ENCODE data around the gene EFCAB9.
"Not testable (repeated sequence)": the region's sequence is repeated elsewhere in the genome, so short reads cannot be mapped to it uniquely, and the experiment has no call there.

The EFCAB9 gene

GRCh38 chr5:172188033-172188892, 5.7 kb upstream of the EFCAB9 start, which contains the start of gene STK10:
Gene STK10, minus strand, starts transcription at chr5:172188224. Its CDS starts 182 bp downstream, at chr5:172188042.
- DNase-seq (ENCODE audit: low read depth in 2 of 2) = peak; percentile 81 to 82

GRCh38 chr5:172188893-172189692, 4.9 kb upstream of the EFCAB9 start:
- no peak for DNase-seq (ENCODE audit: low read depth in 2 of 2)

- no peak for DNase-seq (ENCODE audit: low read depth in 2 of 2)
Observed at GRCh38 chr5:172189693-172190296, 4.2 kb upstream of the EFCAB9 start.

- DNase-seq (ENCODE audit: low read depth in 2 of 2) = no peak
Observed at GRCh38 chr5:172194985-172195774, 1.2 kb downstream of the EFCAB9 start.

- DNase-seq (ENCODE audit: low read depth in 2 of 2) = not testable (repeated sequence)
Observed at GRCh38 chr5:172197775-172198174, 3.8 kb downstream of the EFCAB9 start.

GRCh38 chr5:172199446-172199845, 5.5 kb downstream of the EFCAB9 start:
- DNase-seq (ENCODE audit: low read depth in 2 of 2) = no peak

GRCh38 chr5:172200476-172200875, 6.5 kb downstream of the EFCAB9 start:
- DNase-seq (ENCODE audit: low read depth in 2 of 2) = no peak

- not testable (repeated sequence) for DNase-seq (ENCODE audit: low read depth in 2 of 2)
Observed at GRCh38 chr5:172205984-172206383, 12.0 kb downstream of the EFCAB9 start.

- no peak for DNase-seq (ENCODE audit: low read depth in 2 of 2)
Observed at GRCh38 chr5:172207511-172207910, 13.5 kb downstream of the EFCAB9 start.

- DNase-seq (ENCODE audit: low read depth in 2 of 2) = no peak
Observed at GRCh38 chr5:172209714-172210113, 15.7 kb downstream of the EFCAB9 start.

GRCh38 chr5:172211676-172212075, 17.7 kb downstream of the EFCAB9 start:
- DNase-seq (ENCODE audit: low read depth in 2 of 2) = no peak

- DNase-seq (ENCODE audit: low read depth in 2 of 2) = no peak
Observed at GRCh38 chr5:172213126-172213525, 19.2 kb downstream of the EFCAB9 start.

GRCh38 chr5:172216345-172216744, 22.4 kb downstream of the EFCAB9 start:
- DNase-seq (ENCODE audit: low read depth in 2 of 2) = no peak

GRCh38 chr5:172219296-172219695, 25.3 kb downstream of the EFCAB9 start:
- no peak for DNase-seq (ENCODE audit: low read depth in 2 of 2)

- no peak for DNase-seq (ENCODE audit: low read depth in 2 of 2)
Observed at GRCh38 chr5:172223901-172224873, 30.2 kb downstream of the EFCAB9 start.

- no peak for DNase-seq (ENCODE audit: low read depth in 2 of 2)
Observed at GRCh38 chr5:172224996-172225395, 31.0 kb downstream of the EFCAB9 start.

GRCh38 chr5:172229904-172230303, 35.9 kb downstream of the EFCAB9 start:
- DNase-seq (ENCODE audit: low read depth in 2 of 2) = no peak

GRCh38 chr5:172234031-172234430, 40.1 kb downstream of the EFCAB9 start:
- no peak for DNase-seq (ENCODE audit: low read depth in 2 of 2)

- DNase-seq (ENCODE audit: low read depth in 2 of 2) = no peak
Observed at GRCh38 chr5:172235132-172235780, 41.3 kb downstream of the EFCAB9 start.
